ENCODE measurements around the gene UNC5A. TPM values are rescaled to one million over a fixed set of nuclear protein-coding genes. Genes with fewer than 3 reads are reported as not detected.
A peak's percentile ranks its signal among the peaks of the same experiment; 100 is the strongest.

UNC5A gene
- total RNA-seq, 2 experiments from 2014 or later, result not detected

GRCh38 chr5:176901260-176902101 lies 91.1 kb downstream of the UNC5A start:
- no peaks in the 10 kb centered on the region for H3K27me3 Mint-ChIP-seq
- ChIA-PET CTCF (no interaction called here), POLR2A (no interaction called here)
- TF ChIP-seq CTCF (IDR thresholded peaks at IDR 0.05), result no peak
- no peak overlapping the region for H3K27ac ChIP-seq (ENCODE audit: low read depth in 1 of 2, low read length in 2 of 2)
- intact Hi-C loops (cut with DNase I, micrococcal nuclease), result no loop called here
- H3K4me1 ChIP-seq (ENCODE audit: insufficient read depth, low read length), result peaks cover 17% of the 10 kb centered on the region
- H3K4me3 Mint-ChIP-seq, result no peak overlapping the region
- H3K27me3 ChIP-seq (ENCODE audit: control insufficient read depth in 1 of 2, insufficient read depth in 2 of 2, low read length in 2 of 2), result no peaks in the 10 kb centered on the region
- H3K4me1 Mint-ChIP-seq (ENCODE audit: low read depth), result peaks cover 11% of the 10 kb centered on the region
- no peak overlapping the region for H3K27ac Mint-ChIP-seq
- no peak for ATAC-seq (ENCODE audit: poor library complexity)
- no peak overlapping the region for H3K4me3 ChIP-seq (ENCODE audit: low read length)
- H3K36me3 Mint-ChIP-seq (ENCODE audit: low read depth), result peaks cover 40% of the 10 kb centered on the region
- no peaks in the 10 kb centered on the region for H3K9me3 ChIP-seq (ENCODE audit: control insufficient read depth in 1 of 2, insufficient read depth in 1 of 2, low read length in 2 of 2)
- H3K36me3 ChIP-seq (ENCODE audit: insufficient read depth, low read length), result peaks cover 34% of the 10 kb centered on the region
- no peaks in the 10 kb centered on the region for H3K9me3 Mint-ChIP-seq
- peak in 2 of 14 experiments; percentile 56 to 61 for DNase-seq

- peaks cover 11% of the 10 kb centered on the region for H3K4me1 Mint-ChIP-seq (ENCODE audit: low read depth)
- peaks cover 42% of the 10 kb centered on the region for H3K36me3 ChIP-seq (ENCODE audit: insufficient read depth, low read length)
- intact Hi-C loops (cut with DNase I, micrococcal nuclease), result no loop called here
- H3K27me3 Mint-ChIP-seq, result no peaks in the 10 kb centered on the region
- POLR2A ChIA-PET, result no interaction called here
- peaks cover 17% of the 10 kb centered on the region for H3K4me1 ChIP-seq (ENCODE audit: insufficient read depth, low read length)
- H3K27ac Mint-ChIP-seq, result no peak overlapping the region
- no peaks in the 10 kb centered on the region for H3K9me3 ChIP-seq (ENCODE audit: control insufficient read depth in 1 of 2, insufficient read depth in 1 of 2, low read length in 2 of 2)
- TF ChIP-seq CTCF (IDR thresholded peaks at IDR 0.05), result no peak
- no peak overlapping the region for H3K27ac ChIP-seq (ENCODE audit: low read depth in 1 of 2, low read length in 2 of 2)
- H3K4me3 Mint-ChIP-seq, result no peak overlapping the region
- no peak for DNase-seq
- no peaks in the 10 kb centered on the region for H3K9me3 Mint-ChIP-seq
- peaks cover 48% of the 10 kb centered on the region for H3K36me3 Mint-ChIP-seq (ENCODE audit: low read depth)
- H3K27me3 ChIP-seq (ENCODE audit: control insufficient read depth in 1 of 2, insufficient read depth in 2 of 2, low read length in 2 of 2), result no peaks in the 10 kb centered on the region
- H3K4me3 ChIP-seq (ENCODE audit: low read length), result no peak overlapping the region
- no peak for ATAC-seq (ENCODE audit: poor library complexity)
- CTCF ChIA-PET, result no interaction called here
Observed at GRCh38 chr5:176902102-176902814, 91.9 kb downstream of the UNC5A start.

GRCh38 chr5:176902911-176903664 lies 92.7 kb downstream of the UNC5A start:
- Mint-ChIP-seq H3K9me3 (no peaks in the 10 kb centered on the region), H3K36me3 (ENCODE audit: low read depth) (peaks cover 56% of the 10 kb centered on the region), H3K4me3 (no peak overlapping the region), H3K4me1 (ENCODE audit: low read depth) (peaks cover 11% of the 10 kb centered on the region), H3K27me3 (no peaks in the 10 kb centered on the region), H3K27ac (peak overlapping the region; percentile 22)
- H3K36me3 ChIP-seq (ENCODE audit: insufficient read depth, low read length), result peaks cover 50% of the 10 kb centered on the region
- ATAC-seq (ENCODE audit: poor library complexity), result no peak
- TF ChIP-seq CTCF (IDR thresholded peaks at IDR 0.05), result no peak
- intact Hi-C loops (cut with DNase I, micrococcal nuclease), result no loop called here
- no peaks in the 10 kb centered on the region for H3K9me3 ChIP-seq (ENCODE audit: control insufficient read depth in 1 of 2, insufficient read depth in 1 of 2, low read length in 2 of 2)
- no peak overlapping the region for H3K27ac ChIP-seq (ENCODE audit: low read depth in 1 of 2, low read length in 2 of 2)
- ChIA-PET POLR2A (no interaction called here), CTCF (no interaction called here)
- H3K27me3 ChIP-seq (ENCODE audit: control insufficient read depth in 1 of 2, insufficient read depth in 2 of 2, low read length in 2 of 2), result no peaks in the 10 kb centered on the region
- no peak overlapping the region for H3K4me3 ChIP-seq (ENCODE audit: low read length)
- DNase-seq, result peak in 2 of 14 experiments; percentile 17 to 41
- H3K4me1 ChIP-seq (ENCODE audit: insufficient read depth, low read length), result peaks cover 17% of the 10 kb centered on the region

All from CD4-positive, alpha-beta T cell (primary cell).